Coronary artery (tissue), 2 donors: Measurements from ENCODE around the gene NCEH1.

Experiments used
- DNase-seq: peaks from one replicate; pipeline ENCODE4 v3.0.0-alpha.2; 2017; ENCODE audit warnings: low spot score
- H3K27ac ChIP-seq, 2 donors: fragments of 200-600 bp; sonication (generic); one replicate each; pipeline ENCODE4 v1.5.1; 2016 to 2019
- H3K4me3 ChIP-seq: fragments of 200-600 bp; sonication (generic); 2 replicates; pipeline ENCODE4 v1.5.1; 2016; ENCODE audit warnings: mild to moderate bottlenecking, moderate library complexity
- TF ChIP-seq, protein P1 (sequence below): fragments of 200-600 bp; sonication (generic); IDR thresholded peaks from one replicate; pipeline ENCODE4 v1.5.1; 2019; ENCODE audit warnings: antibody characterized with exemption

The NCEH1 gene

GRCh38 chr3:172659246-172660002, 51.4 kb downstream of the NCEH1 start:
- TF ChIP-seq, protein P1, sequence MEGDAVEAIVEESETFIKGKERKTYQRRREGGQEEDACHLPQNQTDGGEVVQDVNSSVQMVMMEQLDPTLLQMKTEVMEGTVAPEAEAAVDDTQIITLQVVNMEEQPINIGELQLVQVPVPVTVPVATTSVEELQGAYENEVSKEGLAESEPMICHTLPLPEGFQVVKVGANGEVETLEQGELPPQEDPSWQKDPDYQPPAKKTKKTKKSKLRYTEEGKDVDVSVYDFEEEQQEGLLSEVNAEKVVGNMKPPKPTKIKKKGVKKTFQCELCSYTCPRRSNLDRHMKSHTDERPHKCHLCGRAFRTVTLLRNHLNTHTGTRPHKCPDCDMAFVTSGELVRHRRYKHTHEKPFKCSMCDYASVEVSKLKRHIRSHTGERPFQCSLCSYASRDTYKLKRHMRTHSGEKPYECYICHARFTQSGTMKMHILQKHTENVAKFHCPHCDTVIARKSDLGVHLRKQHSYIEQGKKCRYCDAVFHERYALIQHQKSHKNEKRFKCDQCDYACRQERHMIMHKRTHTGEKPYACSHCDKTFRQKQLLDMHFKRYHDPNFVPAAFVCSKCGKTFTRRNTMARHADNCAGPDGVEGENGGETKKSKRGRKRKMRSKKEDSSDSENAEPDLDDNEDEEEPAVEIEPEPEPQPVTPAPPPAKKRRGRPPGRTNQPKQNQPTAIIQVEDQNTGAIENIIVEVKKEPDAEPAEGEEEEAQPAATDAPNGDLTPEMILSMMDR, result no peak
- no peak overlapping the region for H3K4me3 ChIP-seq
- no peak overlapping the region for H3K27ac ChIP-seq
- no peak for DNase-seq

GRCh38 chr3:172658344-172659245, 52.3 kb downstream of the NCEH1 start:
- TF ChIP-seq, protein P1, result no peak
- Histone ChIP-seq H3K4me3 (no peak overlapping the region), H3K27ac (no peak overlapping the region)
- no peak for DNase-seq

- TF ChIP-seq, protein P1, result no peak
- Histone ChIP-seq H3K4me3 (no peak overlapping the region), H3K27ac (no peak overlapping the region)
- no peak for DNase-seq
Observed at GRCh38 chr3:172656602-172657001, 54.3 kb downstream of the NCEH1 start.

DNA sequence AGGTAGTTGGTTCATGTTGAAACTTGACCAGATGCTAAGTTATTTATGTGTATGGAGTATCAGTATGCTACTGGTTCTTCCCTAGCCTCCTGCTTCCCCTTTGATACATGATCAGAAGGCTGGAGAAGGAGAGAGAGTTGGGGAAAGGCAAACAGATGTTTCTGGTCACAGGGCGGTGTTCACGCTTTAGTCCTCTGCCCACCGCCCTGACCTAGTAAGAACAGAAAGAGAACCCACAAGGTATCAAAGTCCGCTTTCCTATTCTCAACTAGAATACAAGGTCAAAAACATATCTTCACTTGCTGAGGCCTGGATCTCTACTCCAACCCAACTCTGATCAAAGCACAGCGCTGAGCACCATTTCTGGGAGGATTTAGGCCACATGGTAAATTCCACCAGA, 55.5 kb downstream of the NCEH1 start:
- DNase-seq, result no peak
- no peak overlapping the region for H3K27ac ChIP-seq
- H3K4me3 ChIP-seq, result no peak overlapping the region
- TF ChIP-seq, protein P1, result no peak

- no peak for DNase-seq
- TF ChIP-seq, protein P1, result no peak
- no peak overlapping the region for H3K27ac ChIP-seq
- H3K4me3 ChIP-seq, result no peak overlapping the region
Observed at GRCh38 chr3:172654470-172654869, 56.4 kb downstream of the NCEH1 start.

- Histone ChIP-seq H3K4me3 (no peak overlapping the region), H3K27ac (no peak overlapping the region)
- no peak for DNase-seq
- TF ChIP-seq, protein P1, result no peak
Observed at GRCh38 chr3:172653004-172653572, 57.8 kb downstream of the NCEH1 start.
